Measurements from ENCODE around the gene AK8.
A peak's percentile ranks its signal among the peaks of the same experiment; 100 is the strongest.

AK8 gene

DNA sequence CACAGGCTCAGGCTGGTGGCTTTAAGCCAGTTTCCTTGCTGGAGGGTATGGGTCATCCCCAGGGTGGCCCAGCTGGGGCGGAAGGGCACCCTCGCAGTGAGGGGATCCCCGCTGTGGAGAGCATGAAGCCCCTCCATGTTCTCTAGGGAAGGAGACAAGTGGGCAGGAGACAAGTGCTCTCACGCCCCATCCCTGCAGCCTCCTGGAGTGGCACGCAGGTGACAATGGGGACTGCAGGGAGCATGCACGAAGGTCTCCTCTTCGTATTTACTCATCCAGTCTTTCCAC lies 124.5 kb downstream of the AK8 start:
- no peak overlapping the region for H3K4me3 Mint-ChIP-seq
- no peaks in the 10 kb centered on the region for H3K36me3 Mint-ChIP-seq (ENCODE audit: low read depth)
- H3K27ac Mint-ChIP-seq, result no peak overlapping the region
- H3K9me3 Mint-ChIP-seq, result no peaks in the 10 kb centered on the region
- no peaks in the 10 kb centered on the region for H3K4me1 Mint-ChIP-seq (ENCODE audit: low read depth)
- peaks cover 8% of the 10 kb centered on the region for H3K27me3 Mint-ChIP-seq

DNA sequence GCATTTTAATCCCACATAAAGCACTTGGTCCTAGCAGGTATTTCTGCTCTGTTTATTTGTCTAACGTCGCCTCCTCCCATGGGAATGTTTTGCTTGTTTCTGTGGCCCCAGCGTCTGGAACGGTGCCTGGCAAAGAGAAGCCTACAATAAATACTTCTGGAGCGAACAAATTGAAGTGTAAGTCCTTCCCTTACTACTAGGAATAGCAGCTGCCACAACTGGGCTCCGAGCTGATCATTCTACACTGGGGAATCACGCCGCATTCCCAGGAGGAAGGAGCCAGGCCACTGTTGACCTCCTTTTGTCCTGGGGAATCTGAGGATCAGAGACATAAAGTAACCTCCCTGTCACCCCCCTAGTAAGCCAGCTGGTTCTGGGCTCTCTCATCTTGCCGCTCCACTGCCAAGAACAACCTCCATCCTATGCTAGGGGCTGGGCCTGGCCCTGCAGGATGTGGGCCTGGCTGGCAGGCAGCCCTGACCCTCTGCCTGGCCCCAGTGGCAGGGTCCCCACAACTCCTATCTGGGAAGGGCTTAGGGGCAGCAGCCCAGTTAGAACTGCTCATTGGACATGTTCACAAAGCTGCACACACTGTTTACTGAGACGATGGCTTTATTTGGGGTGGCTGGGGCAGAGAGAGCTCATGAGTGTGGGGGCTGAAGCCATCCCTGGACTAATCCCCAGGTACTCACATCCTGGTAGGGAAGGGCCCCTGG lies 125.0 kb downstream of the AK8 start:
- H3K9me3 Mint-ChIP-seq, result no peaks in the 10 kb centered on the region
- H3K27ac Mint-ChIP-seq, result no peak overlapping the region
- H3K36me3 Mint-ChIP-seq (ENCODE audit: low read depth), result no peaks in the 10 kb centered on the region
- no peaks in the 10 kb centered on the region for H3K4me1 Mint-ChIP-seq (ENCODE audit: low read depth)
- H3K27me3 Mint-ChIP-seq, result peaks cover 8% of the 10 kb centered on the region
- H3K4me3 Mint-ChIP-seq, result no peak overlapping the region

DNA sequence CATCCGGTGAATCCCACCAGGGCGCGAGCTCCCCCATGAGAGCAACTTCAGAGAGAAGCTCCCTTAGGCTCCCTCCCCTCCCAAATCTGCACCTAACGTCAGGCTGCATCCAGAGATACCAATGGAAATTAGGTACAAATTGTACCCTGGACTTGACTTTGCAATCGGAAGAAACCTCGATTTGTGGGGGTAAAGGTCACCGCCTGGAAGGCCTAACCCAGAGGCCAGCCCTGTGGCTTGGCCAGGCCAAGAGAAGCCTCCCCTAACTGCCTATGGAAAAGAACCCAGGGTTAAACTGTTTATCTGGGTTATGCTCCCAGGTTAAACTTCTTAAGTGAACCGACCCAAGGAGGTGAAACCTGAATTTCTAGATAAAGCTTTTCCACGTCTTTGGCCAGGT lies 127.4 kb downstream of the AK8 start:
- Mint-ChIP-seq H3K27ac (no peak overlapping the region), H3K27me3 (peaks cover 21% of the 10 kb centered on the region), H3K4me3 (no peak overlapping the region), H3K4me1 (ENCODE audit: low read depth) (no peaks in the 10 kb centered on the region), H3K36me3 (ENCODE audit: low read depth) (no peaks in the 10 kb centered on the region), H3K9me3 (no peaks in the 10 kb centered on the region)

DNA sequence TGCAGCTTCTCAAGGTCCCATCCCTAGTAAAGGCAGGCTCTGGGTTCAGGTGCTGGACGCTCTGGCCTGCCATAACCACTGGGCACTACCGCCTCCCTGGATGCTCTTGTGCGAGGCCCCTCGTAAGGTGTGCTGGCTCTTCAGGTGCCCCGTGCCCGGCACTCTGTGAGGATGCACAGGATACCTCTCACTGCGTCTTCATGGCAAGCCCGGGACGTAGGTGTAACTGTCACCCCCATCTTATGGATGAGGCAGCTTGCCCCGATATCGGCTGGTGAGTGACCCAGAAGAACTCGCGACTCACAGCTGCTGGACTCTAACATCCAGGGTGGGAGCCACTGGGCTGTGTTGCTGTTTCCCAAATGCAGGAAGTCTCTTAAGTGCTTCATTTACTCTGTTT lies 128.8 kb downstream of the AK8 start:
- no peaks in the 10 kb centered on the region for H3K4me1 Mint-ChIP-seq (ENCODE audit: low read depth)
- peaks cover 28% of the 10 kb centered on the region for H3K27me3 Mint-ChIP-seq
- no peaks in the 10 kb centered on the region for H3K36me3 Mint-ChIP-seq (ENCODE audit: low read depth)
- no peaks in the 10 kb centered on the region for H3K9me3 Mint-ChIP-seq
- no peak overlapping the region for H3K4me3 Mint-ChIP-seq
- no peak overlapping the region for H3K27ac Mint-ChIP-seq

DNA sequence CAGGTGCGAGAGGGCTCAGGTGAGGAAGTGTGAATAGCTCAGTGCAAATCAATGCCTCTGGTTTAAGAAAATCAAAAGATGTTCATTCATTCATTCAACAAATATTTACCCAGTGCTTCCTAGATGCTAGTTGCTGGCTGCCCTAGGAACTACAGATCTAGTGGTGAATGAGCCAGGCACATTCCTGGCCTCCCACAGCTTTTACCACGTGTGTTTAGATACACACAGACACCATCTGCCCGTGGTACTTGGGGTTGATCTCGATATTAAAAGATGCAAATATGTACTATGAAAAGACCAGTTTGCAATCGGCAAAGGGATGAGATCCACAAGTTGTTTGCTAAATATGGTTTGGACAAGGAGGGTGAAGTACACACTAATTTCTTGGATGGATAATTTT lies 129.6 kb downstream of the AK8 start:
- Mint-ChIP-seq H3K36me3 (ENCODE audit: low read depth) (no peaks in the 10 kb centered on the region), H3K4me1 (ENCODE audit: low read depth) (no peaks in the 10 kb centered on the region), H3K27ac (no peak overlapping the region), H3K27me3 (peaks cover 36% of the 10 kb centered on the region), H3K4me3 (no peak overlapping the region), H3K9me3 (no peaks in the 10 kb centered on the region)

DNA sequence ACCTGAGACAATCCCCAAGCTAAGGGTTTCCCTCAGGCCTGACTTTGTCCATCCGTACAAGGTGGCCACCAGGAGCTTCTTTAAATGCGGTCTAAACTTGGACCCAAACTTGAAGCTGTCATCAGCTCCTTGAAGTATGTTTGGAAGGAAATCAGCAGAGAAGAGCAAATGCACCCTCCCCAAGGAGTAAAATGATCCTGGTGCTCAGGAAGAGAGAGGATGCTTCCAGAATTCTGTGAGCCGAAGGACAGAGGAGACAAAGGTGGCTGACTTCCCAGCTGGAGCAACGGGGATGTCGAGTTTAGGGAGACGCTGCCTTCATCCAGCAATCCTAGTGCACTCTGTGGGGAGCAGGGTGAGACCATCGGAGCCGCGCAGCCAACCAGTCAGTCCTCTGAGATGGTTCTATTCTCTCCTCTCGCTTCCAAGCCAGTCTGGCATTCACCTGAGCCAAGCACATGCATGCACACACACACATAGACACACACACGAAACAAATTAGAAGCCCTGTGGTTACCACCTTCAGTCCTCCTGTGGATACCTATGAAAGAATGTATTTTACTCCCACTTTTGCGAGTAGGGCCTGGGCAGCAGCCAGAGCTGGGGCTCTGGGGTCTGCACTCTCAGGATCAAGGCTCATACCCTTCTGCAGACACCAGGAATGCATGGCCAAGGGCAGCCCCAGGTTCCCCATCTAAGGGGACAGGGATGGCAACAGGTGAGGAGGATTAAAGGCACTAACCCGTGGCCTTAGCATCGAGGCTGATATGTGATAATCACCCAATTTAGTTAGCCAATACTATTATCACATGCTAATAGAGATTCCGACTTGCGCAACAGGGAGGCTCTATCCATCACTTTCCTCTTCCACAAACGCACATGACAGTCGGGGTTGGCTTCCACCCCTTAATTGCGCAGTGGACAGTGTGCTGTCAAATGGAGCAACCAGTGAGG lies 132.1 kb downstream of the AK8 start:
- H3K4me1 Mint-ChIP-seq (ENCODE audit: low read depth), result no peaks in the 10 kb centered on the region
- peak overlapping the region; percentile 21 for H3K27ac Mint-ChIP-seq
- no peaks in the 10 kb centered on the region for H3K36me3 Mint-ChIP-seq (ENCODE audit: low read depth)
- peaks cover 57% of the 10 kb centered on the region for H3K27me3 Mint-ChIP-seq
- H3K9me3 Mint-ChIP-seq, result no peaks in the 10 kb centered on the region
- H3K4me3 Mint-ChIP-seq, result no peak overlapping the region

DNA sequence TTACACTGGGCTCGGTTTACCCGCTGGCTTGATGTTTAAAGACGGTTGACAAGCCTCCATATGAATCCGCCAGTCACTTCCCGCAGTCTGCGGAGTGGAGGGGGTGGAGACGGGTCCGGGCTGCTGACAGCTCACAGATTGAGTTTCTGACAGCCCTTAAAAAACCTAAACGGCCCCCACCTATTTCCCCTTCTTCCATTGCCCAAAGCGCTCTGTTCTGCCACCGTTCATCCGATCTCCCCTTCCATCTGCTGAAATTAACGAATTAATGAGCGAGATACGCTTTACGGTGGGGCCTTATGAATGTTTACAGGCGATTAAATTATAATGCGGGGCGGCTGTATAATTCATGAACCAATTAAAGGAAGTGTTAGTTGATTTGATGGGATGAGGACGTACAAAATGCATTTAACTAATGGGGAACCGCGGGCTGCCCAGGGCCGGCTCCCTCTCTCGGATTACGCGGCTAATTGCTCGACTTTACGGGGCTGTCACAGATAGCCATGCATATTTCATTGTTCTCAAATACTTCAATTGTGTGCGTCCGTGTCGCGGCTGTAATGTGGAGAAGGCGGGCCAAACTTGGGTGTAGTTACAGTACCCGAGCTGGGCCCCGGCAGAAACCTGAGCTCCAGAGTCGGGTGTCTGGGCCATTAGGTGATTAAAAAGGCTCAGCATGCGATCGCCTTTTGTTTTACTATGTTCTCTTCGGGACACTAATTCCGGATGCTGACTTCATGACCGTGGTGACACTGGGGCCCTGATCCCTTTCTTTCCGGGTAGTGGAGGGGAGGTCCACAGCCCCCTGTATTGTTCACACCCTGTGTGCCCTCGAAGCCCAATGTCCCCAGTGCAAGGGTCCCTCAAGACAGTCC lies 133.0 kb downstream of the AK8 start:
- no peaks in the 10 kb centered on the region for H3K9me3 Mint-ChIP-seq
- H3K36me3 Mint-ChIP-seq (ENCODE audit: low read depth), result no peaks in the 10 kb centered on the region
- H3K27me3 Mint-ChIP-seq, result peaks cover 57% of the 10 kb centered on the region
- no peak overlapping the region for H3K27ac Mint-ChIP-seq
- H3K4me3 Mint-ChIP-seq, result no peak overlapping the region
- H3K4me1 Mint-ChIP-seq (ENCODE audit: low read depth), result no peaks in the 10 kb centered on the region

DNA sequence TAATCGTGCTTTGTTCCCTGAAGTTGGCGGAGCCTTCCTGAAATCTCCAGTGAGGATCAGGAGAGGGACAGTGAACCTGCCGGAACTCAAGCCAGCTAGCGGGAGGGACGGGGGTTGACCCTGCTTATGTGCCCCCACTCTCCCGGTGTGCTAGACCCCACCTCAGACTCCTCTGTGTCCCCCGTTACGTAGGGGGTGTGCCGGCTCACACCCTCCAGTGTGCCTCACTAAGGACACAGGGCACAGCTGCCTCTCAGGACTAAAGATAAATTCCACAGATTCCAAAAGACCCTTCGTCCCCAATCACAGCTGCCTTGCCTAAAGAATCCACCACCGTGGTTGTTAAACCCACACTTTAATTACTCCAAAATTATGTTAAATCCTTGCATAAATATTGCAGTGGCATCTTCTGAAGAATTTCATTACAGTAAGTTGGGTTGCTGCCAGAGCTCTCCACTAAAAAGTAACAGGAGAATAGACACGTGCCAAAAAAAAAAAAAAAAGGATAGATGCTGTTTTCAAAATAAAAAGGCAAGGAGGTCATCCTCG lies 134.1 kb downstream of the AK8 start:
- Mint-ChIP-seq H3K36me3 (ENCODE audit: low read depth) (no peaks in the 10 kb centered on the region), H3K27me3 (peaks cover 54% of the 10 kb centered on the region), H3K4me3 (no peak overlapping the region), H3K27ac (no peak overlapping the region), H3K9me3 (no peaks in the 10 kb centered on the region), H3K4me1 (ENCODE audit: low read depth) (no peaks in the 10 kb centered on the region)

DNA sequence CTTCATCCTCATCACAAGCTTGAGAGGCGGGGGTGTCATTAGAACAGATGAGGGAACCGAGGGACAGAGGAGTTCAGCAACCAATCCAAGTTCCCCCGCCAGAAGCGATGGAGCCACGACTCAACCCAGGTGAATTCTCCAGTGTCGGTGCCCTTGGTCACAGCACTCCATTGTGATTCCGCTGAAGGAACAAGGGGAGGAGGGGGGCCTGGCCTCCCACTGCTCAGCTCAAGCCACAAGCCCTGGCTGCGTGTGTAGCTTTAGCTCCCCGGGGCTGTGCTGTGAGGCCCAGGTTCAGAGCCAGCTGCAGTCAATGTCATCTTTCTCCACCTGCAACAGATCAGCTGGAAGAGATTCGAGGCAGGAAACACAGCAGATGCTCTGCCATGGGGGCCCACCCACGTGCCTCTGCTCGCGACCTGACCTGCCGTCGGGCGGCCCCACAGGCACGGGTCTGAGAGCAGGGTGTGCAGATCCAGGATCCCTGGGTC lies 135.2 kb downstream of the AK8 start:
- H3K36me3 Mint-ChIP-seq (ENCODE audit: low read depth), result no peaks in the 10 kb centered on the region
- peaks cover 54% of the 10 kb centered on the region for H3K27me3 Mint-ChIP-seq
- H3K4me3 Mint-ChIP-seq, result no peak overlapping the region
- no peak overlapping the region for H3K27ac Mint-ChIP-seq
- no peaks in the 10 kb centered on the region for H3K4me1 Mint-ChIP-seq (ENCODE audit: low read depth)
- no peaks in the 10 kb centered on the region for H3K9me3 Mint-ChIP-seq

DNA sequence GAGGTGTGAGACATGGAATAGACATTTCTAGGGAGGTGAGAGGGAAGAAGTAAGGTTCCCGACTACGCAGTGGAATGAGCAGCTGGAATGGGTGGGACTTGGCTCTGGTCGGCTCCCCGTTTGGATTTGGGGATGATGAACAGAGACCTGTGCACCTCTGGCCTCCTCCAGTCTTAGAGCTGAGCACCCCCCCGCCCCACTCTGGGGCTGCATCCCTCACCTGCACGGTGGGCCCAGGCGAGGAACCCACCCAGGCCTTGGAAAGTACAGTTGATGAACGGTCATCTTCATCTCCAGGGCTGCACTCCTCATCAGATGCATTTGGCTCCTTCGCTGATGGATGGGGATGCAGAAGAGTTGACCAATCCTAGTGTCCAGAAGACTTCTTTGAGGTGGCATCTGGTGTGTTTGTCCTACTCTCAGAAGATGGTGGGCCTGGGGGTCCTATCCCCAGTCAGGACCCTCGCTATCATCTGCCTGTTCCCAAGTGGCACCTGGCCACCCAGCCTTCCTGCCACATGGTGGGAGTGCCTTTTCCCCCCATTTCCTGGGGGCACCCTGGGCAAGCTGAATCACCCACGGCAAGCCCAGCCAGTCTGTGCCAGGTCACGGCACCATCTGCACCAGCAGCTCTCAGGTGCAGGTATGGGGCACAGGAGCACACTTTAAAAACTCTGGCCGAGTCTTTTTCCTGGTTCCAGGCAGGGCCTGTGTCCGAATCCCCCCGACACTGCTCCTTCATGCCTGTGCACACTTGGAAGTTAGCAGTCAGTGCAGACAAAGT lies 137.4 kb downstream of the AK8 start:
- Mint-ChIP-seq H3K4me1 (ENCODE audit: low read depth) (no peaks in the 10 kb centered on the region), H3K36me3 (ENCODE audit: low read depth) (no peaks in the 10 kb centered on the region), H3K9me3 (no peaks in the 10 kb centered on the region), H3K27ac (no peak overlapping the region), H3K27me3 (peaks cover 42% of the 10 kb centered on the region), H3K4me3 (no peak overlapping the region)

DNA sequence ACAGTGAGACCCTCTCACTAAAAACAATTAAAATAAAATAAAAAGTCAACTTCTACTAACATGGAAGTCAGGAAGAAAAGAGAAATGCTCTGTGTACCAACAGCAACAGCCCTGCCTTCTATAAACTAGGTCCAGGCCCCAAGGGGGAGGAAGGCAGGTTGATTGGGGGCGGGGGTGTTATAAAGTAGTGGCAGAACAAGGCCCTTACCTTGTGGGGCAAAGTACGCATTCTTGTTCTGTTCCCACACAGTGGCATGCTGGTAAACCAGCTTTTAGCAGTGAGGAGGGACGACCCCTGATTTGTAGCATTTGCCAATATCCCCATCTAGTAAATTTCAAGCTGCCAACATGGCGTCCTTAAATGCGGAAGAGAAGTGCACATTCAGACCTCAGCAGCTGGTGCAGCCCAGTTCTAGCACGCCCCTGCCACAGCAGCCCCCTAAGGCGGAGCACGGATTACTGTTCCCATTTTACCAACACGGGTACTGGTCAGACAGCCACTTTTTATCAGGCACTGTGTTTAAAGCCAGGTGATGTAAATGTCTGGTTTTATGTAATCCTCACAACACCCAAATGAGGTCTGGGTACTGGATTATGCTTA lies 138.3 kb downstream of the AK8 start:
- no peaks in the 10 kb centered on the region for H3K36me3 Mint-ChIP-seq (ENCODE audit: low read depth)
- H3K4me1 Mint-ChIP-seq (ENCODE audit: low read depth), result no peaks in the 10 kb centered on the region
- H3K27ac Mint-ChIP-seq, result no peak overlapping the region
- H3K27me3 Mint-ChIP-seq, result peaks cover 34% of the 10 kb centered on the region
- H3K4me3 Mint-ChIP-seq, result no peak overlapping the region
- no peaks in the 10 kb centered on the region for H3K9me3 Mint-ChIP-seq

DNA sequence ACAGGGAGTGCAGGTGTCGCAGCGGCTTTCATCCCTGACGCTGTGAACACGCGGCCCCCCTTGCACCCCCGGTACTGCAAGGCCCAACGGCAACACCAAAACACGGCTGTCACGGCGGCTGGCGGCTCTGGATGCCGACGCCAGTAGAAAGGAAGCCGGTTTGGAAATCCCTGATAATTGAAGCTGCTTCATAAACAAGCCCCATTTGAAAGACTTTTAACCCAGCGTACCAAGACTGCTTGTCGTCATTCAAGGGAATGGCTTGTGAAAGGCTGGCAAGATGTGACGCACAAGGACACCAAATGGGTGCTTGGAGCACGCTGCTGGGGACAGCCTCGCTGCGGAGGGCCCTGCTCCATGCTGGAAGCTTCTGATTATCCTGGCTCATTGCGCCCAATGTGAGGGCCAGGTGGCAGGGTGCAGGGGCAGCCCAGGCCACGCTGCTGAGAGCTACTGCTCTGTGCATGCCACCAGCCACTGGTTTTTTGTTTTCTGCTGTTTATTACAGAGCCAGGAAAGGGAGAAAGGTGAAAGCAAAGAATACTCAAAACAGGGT lies 144.7 kb downstream of the AK8 start:
- no peaks in the 10 kb centered on the region for H3K36me3 Mint-ChIP-seq (ENCODE audit: low read depth)
- H3K27ac Mint-ChIP-seq, result no peak overlapping the region
- H3K27me3 Mint-ChIP-seq, result no peaks in the 10 kb centered on the region
- no peaks in the 10 kb centered on the region for H3K9me3 Mint-ChIP-seq
- H3K4me1 Mint-ChIP-seq (ENCODE audit: low read depth), result no peaks in the 10 kb centered on the region
- no peak overlapping the region for H3K4me3 Mint-ChIP-seq

DNA sequence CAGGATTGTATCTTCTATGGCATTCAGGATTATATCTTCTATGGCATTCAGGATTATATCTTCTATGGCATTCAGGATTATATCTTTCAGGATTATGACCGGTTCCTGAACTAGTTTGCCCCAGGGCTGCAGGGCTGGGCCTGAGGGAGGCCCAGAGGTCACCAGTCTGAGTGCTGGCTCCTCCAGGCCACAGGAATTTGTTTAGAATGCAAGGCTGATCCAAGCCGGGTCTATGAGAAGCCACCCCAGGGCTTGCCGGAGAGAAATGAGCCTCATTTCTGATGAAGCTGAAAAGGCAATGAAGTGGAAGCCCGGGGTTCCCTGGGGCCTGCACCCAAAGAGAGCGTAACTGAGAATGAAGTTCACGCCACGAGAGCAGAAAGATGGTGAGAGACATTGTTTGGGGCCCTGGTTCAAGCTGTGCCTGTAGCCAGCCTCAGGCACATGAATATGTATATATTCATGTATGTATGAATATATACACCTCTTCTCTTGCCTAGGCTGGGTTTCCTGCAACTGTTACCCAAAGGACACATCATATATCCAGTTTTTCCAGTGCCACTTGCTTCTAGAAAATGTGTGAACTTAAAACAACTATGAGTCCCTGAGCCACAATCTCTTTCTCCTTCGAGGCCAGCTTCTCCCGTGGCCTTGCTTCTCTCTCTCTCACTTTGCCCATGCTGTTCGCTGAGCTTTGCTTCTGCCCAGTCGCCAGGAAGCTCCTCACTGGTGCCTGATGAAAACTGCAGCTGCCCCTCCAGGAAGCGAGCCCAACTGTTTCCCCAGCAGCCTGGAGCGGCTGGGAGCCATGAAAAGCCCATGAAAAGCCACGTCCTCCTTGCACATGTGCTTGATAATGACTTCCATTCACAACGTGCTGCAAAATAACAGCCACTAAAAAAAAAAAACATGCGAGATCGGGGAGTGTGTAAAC lies 145.5 kb downstream of the AK8 start:
- no peaks in the 10 kb centered on the region for H3K36me3 Mint-ChIP-seq (ENCODE audit: low read depth)
- no peak overlapping the region for H3K27ac Mint-ChIP-seq
- peaks cover 4% of the 10 kb centered on the region for H3K27me3 Mint-ChIP-seq
- no peaks in the 10 kb centered on the region for H3K4me1 Mint-ChIP-seq (ENCODE audit: low read depth)
- H3K9me3 Mint-ChIP-seq, result no peaks in the 10 kb centered on the region
- H3K4me3 Mint-ChIP-seq, result no peak overlapping the region
